ENCODE data around the gene AGMO.

AGMO gene

GRCh38 chr7:15561835-15562234, at the start of gene AGMO:
AGMO (minus strand) TSS chr7:15562015.
- DNase-seq (ENCODE audit: low read depth), result no peak
- TF ChIP-seq CTCF (IDR thresholded peaks at IDR 0.05; ENCODE audit: insufficient read depth, low read depth, low read length, missing control alignments), result no peak
- H3K4me3 ChIP-seq (ENCODE audit: low read depth, low read length), result no peak within 1 kb of the TSS

GRCh38 chr7:15610503-15610902, 48.7 kb upstream of the AGMO start:
- no peak for DNase-seq (ENCODE audit: low read depth)
- H3K4me3 ChIP-seq (ENCODE audit: low read depth, low read length), result no peak overlapping the region
- no peak for TF ChIP-seq CTCF (IDR thresholded peaks at IDR 0.05; ENCODE audit: insufficient read depth, low read depth, low read length, missing control alignments)

- no peak for DNase-seq (ENCODE audit: low read depth)
- no peak for TF ChIP-seq CTCF (IDR thresholded peaks at IDR 0.05; ENCODE audit: insufficient read depth, low read depth, low read length, missing control alignments)
- H3K4me3 ChIP-seq (ENCODE audit: low read depth, low read length), result no peak overlapping the region
These were observed 47.5 kb upstream of the AGMO start for GRCh38 chr7:15609287-15609686.

- no peak overlapping the region for H3K4me3 ChIP-seq (ENCODE audit: low read depth, low read length)
- no peak for DNase-seq (ENCODE audit: low read depth)
These were observed 45.9 kb upstream of the AGMO start for GRCh38 chr7:15607529-15608210.

GRCh38 chr7:15606561-15606960, 44.7 kb upstream of the AGMO start:
- H3K4me3 ChIP-seq (ENCODE audit: low read depth, low read length), result no peak overlapping the region
- no peak for TF ChIP-seq CTCF (IDR thresholded peaks at IDR 0.05; ENCODE audit: insufficient read depth, low read depth, low read length, missing control alignments)
- DNase-seq (ENCODE audit: low read depth), result no peak

More at GRCh38 chr7:15607529-15608210, 45.9 kb upstream of the AGMO start:
- TF ChIP-seq CTCF (IDR thresholded peaks at IDR 0.05; ENCODE audit: insufficient read depth, low read depth, low read length, missing control alignments), result no peak

- H3K4me3 ChIP-seq (ENCODE audit: low read depth, low read length), result no peak overlapping the region
- DNase-seq (ENCODE audit: low read depth), result no peak
- TF ChIP-seq CTCF (IDR thresholded peaks at IDR 0.05; ENCODE audit: insufficient read depth, low read depth, low read length, missing control alignments), result no peak
These were observed 42.4 kb upstream of the AGMO start for GRCh38 chr7:15604166-15604565.

GRCh38 chr7:15603124-15603523, 41.3 kb upstream of the AGMO start:
- no peak overlapping the region for H3K4me3 ChIP-seq (ENCODE audit: low read depth, low read length)
- DNase-seq (ENCODE audit: low read depth), result no peak
- TF ChIP-seq CTCF (IDR thresholded peaks at IDR 0.05; ENCODE audit: insufficient read depth, low read depth, low read length, missing control alignments), result no peak
